Measurements from ENCODE around the gene CEACAM21.

Gene CEACAM21

DNA sequence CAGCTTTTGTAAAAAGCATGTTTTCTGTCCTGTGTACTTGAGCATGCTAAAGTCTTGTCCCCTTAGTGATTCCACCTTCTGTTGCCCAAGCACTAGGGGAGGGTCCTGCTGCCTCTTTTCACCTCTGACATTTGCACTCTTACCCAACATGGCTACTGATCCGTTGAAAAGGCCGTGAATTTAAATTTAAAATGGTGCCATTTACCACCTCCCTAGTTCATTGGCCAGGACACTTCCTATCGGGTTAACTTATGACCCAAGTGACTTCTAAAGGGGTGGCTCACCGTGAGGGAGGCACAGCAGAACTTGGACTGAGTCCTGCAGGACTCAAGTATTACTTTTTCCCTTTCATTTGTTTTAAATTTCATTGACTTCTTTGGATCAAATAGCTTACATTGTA is 33.3 kb upstream of the CEACAM21 start:
- DNase-seq (no peak), ATAC-seq (replicated peaks) (no peak)
- Mint-ChIP-seq H3K27me3 (no peaks in the 10 kb centered on the region), H3K36me3 (peaks cover 10 to 28% of the 10 kb centered on the region in 2 donors), H3K9me3 (no peaks in the 10 kb centered on the region), H3K4me1 (peaks cover 49 to 71% of the 10 kb centered on the region in 2 donors), H3K27ac (peak overlapping the region; percentile 79), H3K4me3 (peak overlapping the region; percentile 33 to 50)

DNA sequence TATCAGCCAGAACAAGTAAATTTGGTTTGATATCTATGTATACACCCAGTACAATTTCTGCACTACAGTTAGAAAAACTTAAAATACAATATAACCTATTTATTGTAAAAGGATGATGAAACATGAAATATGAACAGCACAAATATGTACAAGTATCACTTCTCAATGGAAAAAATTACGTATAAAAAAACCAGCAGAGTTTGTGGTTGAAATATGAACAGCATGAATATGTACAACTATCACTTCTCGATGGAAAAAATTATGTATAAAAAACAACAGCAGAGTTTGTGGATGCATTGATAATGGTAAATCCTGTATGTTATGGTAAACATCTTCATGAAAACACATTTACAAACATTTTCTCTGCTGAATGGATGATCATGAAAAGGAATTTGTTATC is 32.4 kb upstream of the CEACAM21 start:
- DNase-seq, result no peak
- no peak overlapping the region for H3K27ac Mint-ChIP-seq
- peaks cover 5 to 20% of the 10 kb centered on the region in 2 donors for H3K36me3 Mint-ChIP-seq
- no peak for ATAC-seq (replicated peaks)
- no peak overlapping the region for H3K4me3 Mint-ChIP-seq
- H3K9me3 Mint-ChIP-seq, result no peaks in the 10 kb centered on the region
- H3K4me1 Mint-ChIP-seq, result peaks cover 48 to 71% of the 10 kb centered on the region in 2 donors
- H3K27me3 Mint-ChIP-seq, result no peaks in the 10 kb centered on the region

DNA sequence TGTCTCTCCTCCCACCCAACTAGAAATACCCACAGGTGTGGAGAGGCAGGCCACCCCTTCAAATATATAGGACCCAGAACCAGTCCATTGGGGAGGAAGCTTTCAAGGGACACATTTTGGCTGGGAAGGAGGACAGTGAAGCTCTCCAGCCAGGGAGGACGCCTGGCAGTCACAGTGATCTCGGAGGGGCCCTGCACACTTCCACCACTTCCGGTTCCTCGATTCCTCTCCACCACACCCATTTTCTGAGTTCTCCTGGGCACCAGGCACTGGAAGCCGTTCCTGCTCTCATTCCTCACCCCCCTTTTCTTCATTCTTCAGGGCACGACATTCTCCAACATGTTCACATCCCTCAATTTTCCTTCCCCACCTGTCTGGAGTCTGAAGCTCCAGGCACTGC is 30.4 kb upstream of the CEACAM21 start:
- Mint-ChIP-seq H3K4me1 (peaks cover 49 to 62% of the 10 kb centered on the region in 2 donors), H3K36me3 (peaks cover 2 to 12% of the 10 kb centered on the region in 2 donors), H3K27me3 (no peaks in the 10 kb centered on the region), H3K27ac (peak overlapping the region; percentile 97), H3K9me3 (no peaks in the 10 kb centered on the region), H3K4me3 (peak overlapping the region; percentile 83 to 86)
- DNase-seq (no peak), ATAC-seq (replicated peaks) (no peak)

DNA sequence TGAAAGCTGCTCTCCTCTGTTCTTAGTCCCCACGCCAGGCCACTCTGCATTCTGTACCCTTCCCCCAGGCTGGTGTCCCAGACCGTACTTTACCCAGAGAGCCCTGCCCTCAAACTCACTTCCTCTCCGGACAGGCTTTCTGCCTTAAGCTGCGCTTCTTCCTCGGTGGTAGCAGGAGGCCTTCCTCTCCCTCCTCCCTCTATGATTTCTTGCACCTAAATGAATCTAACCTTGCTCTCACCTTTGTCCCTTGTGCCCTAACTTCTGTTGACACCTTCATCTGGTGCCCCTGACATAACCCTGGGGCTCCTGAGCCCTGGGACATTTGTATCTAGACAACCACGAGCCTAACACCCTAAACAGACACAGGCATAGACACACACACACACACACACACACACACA is 29.6 kb upstream of the CEACAM21 start:
- no peak for DNase-seq
- Mint-ChIP-seq H3K4me1 (peaks cover 52 to 66% of the 10 kb centered on the region in 2 donors), H3K4me3 (peak overlapping the region; percentile 83 to 86), H3K36me3 (peaks cover 6 to 15% of the 10 kb centered on the region in 2 donors), H3K27me3 (no peaks in the 10 kb centered on the region), H3K9me3 (no peaks in the 10 kb centered on the region), H3K27ac (peak overlapping the region; percentile 97)
- peak; percentile 69 to 79 for ATAC-seq (replicated peaks)

DNA sequence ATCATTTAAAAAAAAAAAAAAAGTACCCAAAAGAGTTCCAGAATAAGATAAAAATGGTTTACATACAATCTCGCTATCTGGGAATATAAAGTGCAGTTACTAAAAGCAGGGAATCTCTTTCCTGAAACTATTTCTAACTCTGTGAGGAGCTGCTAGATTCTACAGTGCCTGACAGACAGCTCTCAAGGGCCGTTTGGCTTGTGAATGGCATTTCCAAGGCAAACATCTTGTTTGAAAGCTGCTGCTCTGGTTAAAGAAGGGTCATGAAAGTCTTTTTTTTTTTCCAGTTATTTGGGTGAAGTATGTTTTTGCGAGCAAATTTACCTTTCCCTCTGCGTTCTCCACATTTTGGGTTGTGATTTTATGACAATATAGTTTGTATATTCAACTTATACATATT is 29.0 kb upstream of the CEACAM21 start:
- Mint-ChIP-seq H3K4me1 (peaks cover 56 to 71% of the 10 kb centered on the region in 2 donors), H3K27ac (peak overlapping the region; percentile 97), H3K9me3 (no peaks in the 10 kb centered on the region), H3K4me3 (peak overlapping the region; percentile 83 to 86), H3K27me3 (no peaks in the 10 kb centered on the region), H3K36me3 (peaks cover 10 to 21% of the 10 kb centered on the region in 2 donors)
- DNase-seq, result no peak
- ATAC-seq (replicated peaks), result no peak

DNA sequence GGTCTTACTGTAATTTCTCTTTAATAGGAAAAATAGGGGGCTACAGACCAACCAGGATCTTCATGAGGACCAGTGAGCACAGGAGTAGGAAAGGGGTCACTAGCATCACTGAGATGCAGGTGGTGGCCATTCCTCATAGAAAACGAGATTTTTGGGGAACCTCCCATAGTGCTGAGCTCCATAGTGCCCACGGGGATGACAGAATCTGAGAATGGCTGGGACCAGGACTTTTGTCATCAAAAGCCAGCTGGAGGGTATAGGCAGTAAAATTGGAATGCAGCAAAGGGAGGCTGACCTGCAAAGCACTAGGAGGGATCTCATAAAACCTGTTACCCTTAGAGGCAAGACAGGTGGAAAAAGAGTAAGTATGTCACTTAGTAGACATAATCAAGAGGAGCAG is 28.4 kb upstream of the CEACAM21 start:
- Mint-ChIP-seq H3K4me3 (no peak overlapping the region), H3K27me3 (no peaks in the 10 kb centered on the region), H3K36me3 (peaks cover 11 to 18% of the 10 kb centered on the region in 2 donors), H3K27ac (peak overlapping the region; percentile 62), H3K9me3 (no peaks in the 10 kb centered on the region), H3K4me1 (peaks cover 53 to 71% of the 10 kb centered on the region in 2 donors)
- ATAC-seq (replicated peaks) (no peak), DNase-seq (no peak)

DNA sequence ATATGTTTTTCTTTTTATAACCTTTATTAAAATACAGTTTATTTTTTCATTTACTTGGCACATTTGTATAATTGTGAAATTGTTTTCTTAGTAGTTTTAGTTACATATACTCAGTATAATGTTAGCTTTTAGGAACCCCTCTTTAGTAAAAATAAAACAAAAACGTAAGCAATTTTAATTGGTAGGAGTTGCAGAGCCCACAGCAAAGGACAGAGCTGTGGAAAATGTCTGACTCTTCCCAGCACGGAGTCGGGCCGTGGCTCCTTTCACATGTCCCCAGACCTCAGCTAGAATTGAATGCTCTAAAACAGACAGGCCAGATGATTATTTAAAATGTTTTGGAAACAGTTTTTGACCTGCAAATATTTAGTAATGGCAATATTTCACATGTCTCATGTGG is 27.9 kb upstream of the CEACAM21 start:
- H3K9me3 Mint-ChIP-seq, result no peaks in the 10 kb centered on the region
- H3K27me3 Mint-ChIP-seq, result no peaks in the 10 kb centered on the region
- DNase-seq (no peak), ATAC-seq (replicated peaks) (no peak)
- peaks cover 16 to 21% of the 10 kb centered on the region in 2 donors for H3K36me3 Mint-ChIP-seq
- H3K27ac Mint-ChIP-seq, result peak overlapping the region; percentile 83
- H3K4me1 Mint-ChIP-seq, result peaks cover 57 to 71% of the 10 kb centered on the region in 2 donors
- H3K4me3 Mint-ChIP-seq, result peak overlapping the region in 1 of 2 donors; percentile 31

DNA sequence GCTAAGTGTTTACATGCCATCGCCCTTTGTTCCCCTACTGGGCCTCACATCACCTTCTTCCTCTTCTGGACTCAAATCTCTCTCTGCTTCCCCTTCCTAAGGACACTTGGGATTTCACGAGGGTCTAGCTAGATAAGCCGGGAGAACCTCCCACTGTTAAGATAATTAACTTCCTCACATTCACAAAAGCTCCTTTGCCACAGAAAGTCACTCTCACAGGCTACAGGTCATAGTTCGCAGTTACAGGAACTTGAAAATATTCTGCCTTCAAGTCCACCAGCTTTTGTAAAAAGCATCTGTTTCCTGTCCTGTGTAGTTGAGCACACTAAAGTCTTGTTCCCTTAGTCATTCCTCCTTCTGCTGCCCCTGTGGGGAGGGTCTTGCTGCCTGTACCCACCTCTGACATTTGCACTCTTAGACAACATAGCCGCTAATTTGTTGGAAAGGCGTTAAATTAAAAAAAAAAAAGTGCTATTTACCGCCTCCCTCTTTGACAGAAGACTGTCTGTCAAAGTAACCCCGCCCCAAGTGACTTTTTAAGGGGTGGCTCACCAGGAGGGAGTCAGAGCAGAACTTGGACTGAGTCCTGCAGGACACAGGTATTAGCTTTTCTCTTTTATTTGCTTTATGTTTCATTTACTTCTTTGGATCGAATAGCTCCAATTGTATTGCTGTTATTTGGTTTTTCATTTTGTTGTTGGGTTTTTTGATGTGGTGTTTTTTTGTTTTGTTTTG is 26.8 kb upstream of the CEACAM21 start:
- Mint-ChIP-seq H3K27me3 (no peaks in the 10 kb centered on the region), H3K36me3 (peaks cover 23 to 30% of the 10 kb centered on the region in 2 donors), H3K9me3 (no peaks in the 10 kb centered on the region), H3K4me1 (peaks cover 56 to 69% of the 10 kb centered on the region in 2 donors), H3K4me3 (peak overlapping the region; percentile 87 to 97), H3K27ac (peak overlapping the region; percentile 99)
- ATAC-seq (replicated peaks), result peak; percentile 76 to 78
- DNase-seq, result peak; percentile 67

DNA sequence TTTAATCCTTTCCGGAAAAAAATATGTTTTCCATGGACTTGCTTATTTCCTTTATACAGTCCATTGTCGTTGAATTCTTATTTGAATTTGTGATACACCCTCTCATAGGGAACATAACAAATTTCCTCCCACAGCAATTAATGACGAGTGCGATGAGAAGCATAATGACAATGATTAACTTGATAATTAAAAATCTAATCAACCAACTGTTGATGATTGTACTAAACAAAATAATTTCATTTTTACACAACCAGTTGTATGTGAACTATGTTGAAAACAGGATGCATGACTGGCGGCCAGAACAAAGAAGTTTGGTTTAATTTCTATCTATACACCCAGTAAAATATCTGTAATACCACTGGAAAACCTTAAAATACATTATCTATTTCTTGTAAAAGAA is 26.1 kb upstream of the CEACAM21 start:
- DNase-seq (no peak), ATAC-seq (replicated peaks) (no peak)
- no peaks in the 10 kb centered on the region for H3K9me3 Mint-ChIP-seq
- peak overlapping the region; percentile 87 to 97 for H3K4me3 Mint-ChIP-seq
- peaks cover 53 to 66% of the 10 kb centered on the region in 2 donors for H3K4me1 Mint-ChIP-seq
- peak overlapping the region; percentile 90 for H3K27ac Mint-ChIP-seq
- H3K36me3 Mint-ChIP-seq, result peaks cover 26 to 33% of the 10 kb centered on the region in 2 donors
- no peaks in the 10 kb centered on the region for H3K27me3 Mint-ChIP-seq

DNA sequence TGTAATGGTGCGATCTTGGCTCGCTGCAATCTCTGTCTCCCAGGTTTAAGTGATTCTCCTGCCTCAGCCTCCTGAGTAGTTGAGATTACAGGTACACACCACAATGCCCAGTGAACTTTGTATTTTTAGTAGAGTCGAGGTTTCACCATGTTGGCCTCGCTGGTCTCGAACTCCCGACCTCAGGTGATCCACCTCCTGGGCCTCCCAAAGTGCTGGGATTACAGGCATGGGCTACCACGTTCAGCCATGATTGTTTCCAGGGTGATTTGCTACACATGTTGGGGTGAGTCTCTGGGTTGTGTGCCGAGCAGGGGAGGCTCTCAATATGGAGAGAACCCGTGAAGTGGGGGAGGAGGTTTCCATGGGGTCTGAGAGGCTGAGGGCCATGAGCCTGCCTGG is 24.8 kb upstream of the CEACAM21 start:
- Mint-ChIP-seq H3K36me3 (peaks cover 33 to 43% of the 10 kb centered on the region in 2 donors), H3K4me3 (peak overlapping the region; percentile 87 to 97), H3K27ac (peak overlapping the region; percentile 99), H3K9me3 (no peaks in the 10 kb centered on the region), H3K4me1 (peaks cover 49 to 66% of the 10 kb centered on the region in 2 donors), H3K27me3 (no peaks in the 10 kb centered on the region)
- no peak for ATAC-seq (replicated peaks)
- no peak for DNase-seq

DNA sequence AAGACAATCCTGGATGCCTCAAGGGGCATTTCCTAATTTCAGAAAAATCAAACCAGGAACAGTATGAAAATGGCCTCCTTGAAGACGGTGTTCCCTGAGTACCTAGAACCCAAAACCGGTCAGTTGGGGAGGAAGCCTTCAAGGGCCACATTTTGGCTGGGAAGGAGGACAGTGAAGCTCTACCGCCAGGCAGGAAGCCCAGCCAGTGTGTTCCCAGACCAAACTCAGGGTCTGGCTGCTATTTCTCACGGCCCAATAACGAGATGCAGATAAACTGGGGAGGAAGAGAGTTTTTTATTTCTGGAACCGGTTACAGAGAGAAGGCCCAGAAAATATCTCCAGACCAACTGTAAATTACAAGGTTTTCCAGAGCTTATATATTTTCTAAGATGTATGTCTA is 24.3 kb upstream of the CEACAM21 start:
- H3K9me3 Mint-ChIP-seq, result no peaks in the 10 kb centered on the region
- peaks cover 36 to 45% of the 10 kb centered on the region in 2 donors for H3K36me3 Mint-ChIP-seq
- DNase-seq, result no peak
- no peak for ATAC-seq (replicated peaks)
- peak overlapping the region; percentile 99 for H3K27ac Mint-ChIP-seq
- H3K27me3 Mint-ChIP-seq, result no peaks in the 10 kb centered on the region
- peaks cover 44 to 66% of the 10 kb centered on the region in 2 donors for H3K4me1 Mint-ChIP-seq
- peak overlapping the region; percentile 87 to 97 for H3K4me3 Mint-ChIP-seq

DNA sequence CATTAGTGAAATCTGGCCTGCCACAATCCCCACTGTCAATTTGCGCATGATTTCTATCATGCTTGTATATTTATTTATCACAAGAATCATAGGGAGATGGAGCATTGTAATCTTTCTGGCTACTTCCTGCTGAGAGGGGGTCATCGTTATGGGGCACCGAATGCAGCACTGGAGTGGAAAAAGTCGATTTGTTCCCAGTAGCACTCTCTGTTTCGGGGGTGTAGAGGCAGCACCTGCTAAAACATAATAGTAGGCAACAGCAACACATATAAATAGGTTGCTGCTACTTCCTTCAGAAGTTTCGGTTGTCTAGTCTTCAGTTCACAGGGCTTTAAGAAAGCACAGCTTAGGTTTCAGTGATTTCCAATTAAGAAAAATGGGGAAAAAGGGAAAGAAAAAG is 23.4 kb upstream of the CEACAM21 start:
- no peaks in the 10 kb centered on the region for H3K9me3 Mint-ChIP-seq
- peak overlapping the region; percentile 99 for H3K27ac Mint-ChIP-seq
- peaks cover 36 to 50% of the 10 kb centered on the region in 2 donors for H3K36me3 Mint-ChIP-seq
- H3K27me3 Mint-ChIP-seq, result no peaks in the 10 kb centered on the region
- peak; percentile 55 to 67 for ATAC-seq (replicated peaks)
- H3K4me3 Mint-ChIP-seq, result peak overlapping the region; percentile 87 to 97
- peaks cover 42 to 67% of the 10 kb centered on the region in 2 donors for H3K4me1 Mint-ChIP-seq
- DNase-seq, result no peak

DNA sequence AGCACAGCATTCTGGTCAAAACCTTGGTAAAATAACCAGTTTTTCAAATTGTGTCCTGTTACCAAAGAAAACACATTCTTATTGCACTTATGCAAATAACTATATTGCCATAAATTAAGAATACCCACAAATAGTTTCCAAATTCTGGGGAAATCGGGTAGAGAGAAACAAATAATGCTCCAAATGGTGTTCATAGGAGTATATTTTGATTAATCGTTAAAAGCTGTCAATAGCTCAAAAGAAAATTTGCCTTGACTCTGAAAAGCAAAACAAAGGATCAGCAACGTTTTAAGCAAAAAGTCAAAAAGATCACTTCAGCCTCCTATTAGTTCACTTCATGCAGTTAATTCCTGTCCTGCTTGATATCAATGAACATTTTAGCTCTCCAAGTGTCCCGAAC is 22.2 kb upstream of the CEACAM21 start:
- Mint-ChIP-seq H3K27me3 (no peaks in the 10 kb centered on the region), H3K4me3 (peak overlapping the region in 1 of 2 donors; percentile 17), H3K36me3 (peaks cover 36 to 50% of the 10 kb centered on the region in 2 donors), H3K9me3 (no peaks in the 10 kb centered on the region), H3K27ac (peak overlapping the region; percentile 77), H3K4me1 (peaks cover 40 to 61% of the 10 kb centered on the region in 2 donors)
- ATAC-seq (replicated peaks) (no peak), DNase-seq (no peak)

DNA sequence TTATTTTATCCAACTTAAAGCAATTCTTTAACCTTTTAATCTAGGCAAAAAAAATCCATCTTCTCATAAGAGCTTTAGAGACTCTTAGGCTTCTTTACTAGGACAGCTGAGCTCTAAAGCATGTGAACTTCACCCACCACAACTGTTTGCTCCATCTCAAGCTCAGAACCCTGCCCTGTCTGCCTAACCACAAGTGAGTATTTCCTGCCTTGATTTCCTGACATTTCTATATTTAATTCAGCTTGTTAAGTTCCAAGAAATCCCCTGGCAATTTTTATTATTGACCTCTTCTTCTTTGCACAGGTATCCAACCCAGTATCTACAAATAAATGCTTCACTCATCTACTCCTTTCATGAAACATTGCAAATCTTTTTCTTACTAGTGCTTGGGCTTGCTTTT is 21.1 kb upstream of the CEACAM21 start:
- peak overlapping the region; percentile 46 to 70 for H3K4me3 Mint-ChIP-seq
- peaks cover 40 to 63% of the 10 kb centered on the region in 2 donors for H3K4me1 Mint-ChIP-seq
- ATAC-seq (replicated peaks) (no peak), DNase-seq (no peak)
- peaks cover 36 to 49% of the 10 kb centered on the region in 2 donors for H3K36me3 Mint-ChIP-seq
- H3K27ac Mint-ChIP-seq, result peak overlapping the region; percentile 70
- H3K27me3 Mint-ChIP-seq, result no peaks in the 10 kb centered on the region
- H3K9me3 Mint-ChIP-seq, result no peaks in the 10 kb centered on the region

DNA sequence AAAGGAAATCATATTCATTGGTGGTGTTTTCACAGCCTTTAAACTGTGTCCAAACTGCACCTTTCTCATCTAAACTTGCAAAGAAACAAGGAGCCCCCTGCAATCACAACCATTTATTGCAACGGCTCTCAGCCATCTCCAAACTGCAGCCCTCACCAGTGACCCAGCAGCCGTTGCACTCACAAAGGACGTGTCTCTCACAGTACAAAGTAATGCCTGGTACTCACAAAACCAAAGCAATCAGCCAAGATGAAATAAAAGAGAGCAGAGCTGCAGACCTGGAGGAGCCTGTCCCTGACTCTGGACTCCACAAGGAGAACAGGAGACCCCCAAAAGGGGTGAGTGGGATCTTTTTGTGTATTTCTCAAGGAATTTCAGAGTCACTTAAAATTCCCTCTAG is 20.2 kb upstream of the CEACAM21 start:
- H3K27me3 Mint-ChIP-seq, result no peaks in the 10 kb centered on the region
- ATAC-seq (replicated peaks) (no peak), DNase-seq (no peak)
- H3K4me1 Mint-ChIP-seq, result peaks cover 40 to 71% of the 10 kb centered on the region in 2 donors
- H3K36me3 Mint-ChIP-seq, result peaks cover 36 to 50% of the 10 kb centered on the region in 2 donors
- no peaks in the 10 kb centered on the region for H3K9me3 Mint-ChIP-seq
- H3K4me3 Mint-ChIP-seq, result peak overlapping the region; percentile 29 to 70
- peak overlapping the region; percentile 33 for H3K27ac Mint-ChIP-seq
